Stimulated activated CD8-positive, alpha-beta memory T cell treated with anti-CD3 and anti-CD28 coated beads, Interleukin-4, amount 100 ng/mL, for 1 hour (primary cell): Measurements from ENCODE around the gene IP6K1.
"Not testable (repeated sequence)": the region's sequence is repeated elsewhere in the genome, so short reads cannot be mapped to it uniquely, and the experiment has no call there.

ENCODE experiments used
- DNase-seq, 2 donors: peaks; one replicate each; pipeline ENCODE4 v3.0.0-alpha.2; 2020; ENCODE audit warnings: low read depth in 2 of 2, low spot score in 1 of 2

IP6K1 gene

DNA sequence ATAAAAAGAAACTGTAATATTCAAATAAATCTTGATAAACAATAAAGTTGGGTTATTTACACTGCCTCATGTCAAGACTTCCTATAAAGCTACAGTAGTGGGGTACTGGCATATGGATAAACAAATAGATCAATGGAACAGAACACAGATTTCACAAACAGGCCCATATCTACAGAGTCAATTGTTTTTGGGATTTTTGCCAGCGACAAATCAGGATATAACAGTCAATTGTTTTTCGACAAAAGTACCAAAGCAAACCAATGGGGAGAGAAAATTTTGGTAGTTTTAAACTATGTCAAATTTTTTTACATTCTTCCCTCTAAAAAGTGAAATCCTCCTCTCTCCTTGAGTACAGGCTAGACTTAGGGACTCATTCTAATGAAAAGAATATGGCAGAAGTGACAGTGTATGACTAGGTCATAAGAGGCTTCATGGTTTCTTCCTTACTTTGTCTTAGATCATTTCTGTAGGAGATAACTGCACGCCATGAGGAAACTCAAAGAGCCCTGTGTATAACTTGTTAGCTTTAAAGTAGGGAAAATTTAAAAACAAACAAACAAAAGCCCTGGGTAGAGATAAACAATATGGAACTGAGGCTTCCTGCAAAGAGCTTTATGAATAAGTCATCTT lies 16.9 kb downstream of the IP6K1 start:
- no peak for DNase-seq

DNA sequence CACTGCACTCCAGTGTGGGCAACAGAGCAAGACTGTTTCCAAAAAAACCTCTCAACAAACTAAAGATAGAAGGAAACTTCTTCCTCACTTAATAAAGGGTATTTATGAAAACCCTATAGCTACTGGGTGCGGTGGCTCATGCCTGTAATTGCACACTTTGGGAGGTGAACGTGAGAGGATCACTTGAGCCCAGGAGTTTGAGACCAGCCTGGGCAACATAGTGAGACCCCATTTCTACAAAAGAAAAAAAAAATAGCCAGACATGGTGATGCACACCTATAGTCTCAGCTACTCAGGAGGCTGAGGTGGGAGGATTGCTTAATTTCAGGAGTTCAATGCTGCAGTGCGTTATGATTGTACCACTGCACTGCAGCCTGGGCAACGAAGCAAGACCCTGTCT lies 22.4 kb downstream of the IP6K1 start:
- no peak for DNase-seq

DNA sequence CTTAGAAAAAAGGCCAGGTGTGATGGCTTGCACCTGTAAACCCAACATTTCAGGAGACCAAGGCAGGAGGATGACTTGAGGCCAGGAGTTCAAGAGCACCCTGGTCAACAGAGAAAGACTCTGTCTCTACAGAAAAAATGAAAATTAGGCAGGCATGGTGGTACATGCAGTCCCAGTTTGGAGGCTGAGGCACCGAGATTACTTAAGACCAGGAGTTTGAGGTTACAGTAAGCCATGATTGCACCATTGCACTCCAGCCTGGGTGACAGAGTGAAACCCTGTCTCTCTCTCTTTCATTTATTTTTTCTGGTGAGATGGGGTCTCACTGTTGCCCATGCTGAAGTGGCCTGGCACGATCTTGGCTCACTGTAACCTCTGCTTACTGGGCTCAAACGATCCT lies 24.7 kb downstream of the IP6K1 start:
- DNase-seq: no peak

DNA sequence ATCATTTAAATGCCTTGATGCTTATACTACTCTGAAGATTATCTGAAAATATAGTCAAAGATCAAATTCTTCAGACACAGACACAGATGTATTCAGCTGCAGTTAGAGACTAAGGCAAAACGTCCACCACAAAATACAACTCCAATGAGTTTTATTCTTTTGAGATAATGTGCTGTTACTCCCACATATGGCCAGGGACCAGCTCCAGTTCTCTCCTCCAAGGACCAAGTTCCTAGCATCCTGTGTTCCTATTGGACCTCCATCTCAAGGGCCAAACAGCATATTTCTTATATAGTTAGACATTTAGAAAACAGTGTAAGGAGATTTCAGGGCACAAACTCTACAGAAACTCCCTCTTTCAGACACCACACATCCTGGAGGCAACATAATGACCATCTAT lies 27.1 kb downstream of the IP6K1 start:
- DNase-seq: no peak

DNA sequence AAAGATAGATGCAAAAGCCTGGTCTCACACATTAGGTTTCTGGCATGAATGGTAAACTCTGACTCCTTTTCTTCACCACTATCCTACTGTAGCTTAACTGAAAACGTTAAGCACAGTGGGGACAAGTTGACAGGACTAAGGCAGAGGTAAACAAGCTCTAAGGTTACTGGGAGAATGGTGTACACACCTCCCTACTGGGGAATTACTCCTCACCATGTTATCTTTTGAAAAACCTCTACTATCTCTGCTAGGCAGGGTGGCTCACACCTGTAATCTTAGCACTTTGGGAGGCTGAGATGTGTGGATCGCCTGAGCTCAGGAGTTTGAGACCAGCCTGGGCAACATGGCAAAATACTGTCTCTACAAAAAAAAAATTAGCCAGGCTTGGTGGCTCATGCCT lies 29.1 kb downstream of the IP6K1 start:
- DNase-seq: no peak

DNA sequence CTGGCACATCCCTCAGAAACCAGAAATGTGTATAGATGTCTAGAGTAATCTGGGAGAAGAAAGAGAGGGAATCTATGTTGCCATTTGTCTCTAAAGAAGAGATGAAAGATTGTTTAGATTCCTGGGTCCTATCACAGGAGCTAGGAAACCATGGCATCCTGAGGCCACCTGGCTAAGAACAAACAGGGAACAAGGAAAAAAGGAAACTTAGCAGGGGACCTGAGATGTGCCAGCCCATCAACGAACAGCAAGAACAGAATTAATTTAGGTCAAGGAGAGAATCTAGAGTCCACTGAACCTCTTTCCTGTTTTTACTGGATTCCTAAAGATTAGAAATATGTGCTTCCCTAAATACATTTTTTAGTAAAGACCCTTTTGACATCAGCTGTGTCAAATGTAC lies 30.3 kb downstream of the IP6K1 start:
- no peak for DNase-seq

DNA sequence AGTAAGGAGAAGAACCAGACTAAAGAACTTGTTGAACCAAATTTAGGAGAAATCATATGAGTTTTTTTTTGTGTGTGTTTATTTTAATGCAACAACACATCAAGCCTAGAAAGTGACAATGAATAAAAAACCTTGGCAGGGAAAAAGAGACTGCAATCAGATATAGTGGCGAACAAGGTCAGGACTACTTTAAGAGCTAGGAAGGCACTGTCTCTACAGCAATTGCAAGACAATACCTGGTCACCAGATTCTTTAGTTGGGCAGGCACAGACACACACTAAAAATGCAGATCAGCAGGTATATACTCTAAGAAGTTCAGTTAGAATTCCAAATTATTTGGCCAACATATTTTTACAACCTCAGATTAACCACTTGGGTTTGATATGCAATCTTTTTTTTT lies 31.8 kb downstream of the IP6K1 start:
- no peak for DNase-seq

DNA sequence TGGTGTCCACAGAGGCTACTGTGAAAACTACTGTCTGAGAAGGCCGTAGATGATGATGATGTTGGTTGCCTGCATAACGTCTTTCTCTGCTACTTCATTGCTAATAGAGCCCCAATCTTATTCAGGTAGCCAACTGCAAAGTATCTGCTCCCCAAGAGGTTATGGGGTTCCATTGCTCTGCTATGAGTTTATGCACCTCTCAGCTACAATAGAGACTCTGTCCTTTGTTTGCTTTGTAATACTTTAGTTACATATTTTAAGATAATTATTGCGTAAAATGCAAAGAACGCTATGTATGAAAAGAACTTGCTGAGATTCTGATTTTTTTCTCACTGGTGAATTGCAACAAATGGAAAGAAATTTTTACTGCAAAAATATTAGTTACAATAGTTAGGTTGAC lies 34.8 kb downstream of the IP6K1 start:
- no peak for DNase-seq

DNA sequence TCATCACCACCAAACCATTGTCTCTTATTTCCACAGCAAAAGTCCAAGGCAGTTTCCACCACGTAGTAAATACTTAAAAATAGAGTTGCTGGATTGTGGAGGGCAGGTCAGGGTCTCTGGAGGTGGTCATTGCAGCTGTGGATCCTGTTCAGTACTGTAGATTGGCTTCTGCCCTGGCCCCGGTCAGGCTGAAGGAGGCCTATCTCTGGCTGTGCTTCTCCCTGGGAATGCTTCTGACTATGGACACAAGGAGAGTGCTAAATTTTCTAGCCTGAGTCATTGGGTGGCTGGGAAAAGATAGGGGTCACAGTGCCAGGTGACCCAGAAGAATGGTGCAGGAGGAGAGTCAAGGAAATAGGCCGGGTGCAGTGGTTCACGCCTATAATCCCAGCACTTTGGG lies 36.3 kb downstream of the IP6K1 start:
- no peak for DNase-seq

DNA sequence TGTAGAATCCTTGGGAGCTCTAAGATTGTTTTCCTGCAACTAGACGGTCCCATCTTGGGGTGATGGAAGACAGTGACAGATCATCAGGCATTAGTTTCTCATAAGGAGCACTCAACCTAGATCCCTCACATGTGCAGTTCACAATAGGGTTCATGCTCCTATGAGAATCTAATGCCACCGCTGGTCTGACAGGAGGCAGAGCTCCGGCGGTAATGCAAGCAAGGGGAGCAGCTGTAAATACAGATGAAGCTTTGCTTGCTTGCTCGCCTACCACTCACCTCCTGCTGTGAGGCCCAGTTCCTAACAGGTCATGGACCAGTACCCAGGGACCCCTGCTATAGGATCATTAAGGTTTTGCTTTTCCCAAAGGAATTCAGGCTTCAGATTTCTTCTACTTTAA lies 37.5 kb downstream of the IP6K1 start:
- not testable (repeated sequence) for DNase-seq

DNA sequence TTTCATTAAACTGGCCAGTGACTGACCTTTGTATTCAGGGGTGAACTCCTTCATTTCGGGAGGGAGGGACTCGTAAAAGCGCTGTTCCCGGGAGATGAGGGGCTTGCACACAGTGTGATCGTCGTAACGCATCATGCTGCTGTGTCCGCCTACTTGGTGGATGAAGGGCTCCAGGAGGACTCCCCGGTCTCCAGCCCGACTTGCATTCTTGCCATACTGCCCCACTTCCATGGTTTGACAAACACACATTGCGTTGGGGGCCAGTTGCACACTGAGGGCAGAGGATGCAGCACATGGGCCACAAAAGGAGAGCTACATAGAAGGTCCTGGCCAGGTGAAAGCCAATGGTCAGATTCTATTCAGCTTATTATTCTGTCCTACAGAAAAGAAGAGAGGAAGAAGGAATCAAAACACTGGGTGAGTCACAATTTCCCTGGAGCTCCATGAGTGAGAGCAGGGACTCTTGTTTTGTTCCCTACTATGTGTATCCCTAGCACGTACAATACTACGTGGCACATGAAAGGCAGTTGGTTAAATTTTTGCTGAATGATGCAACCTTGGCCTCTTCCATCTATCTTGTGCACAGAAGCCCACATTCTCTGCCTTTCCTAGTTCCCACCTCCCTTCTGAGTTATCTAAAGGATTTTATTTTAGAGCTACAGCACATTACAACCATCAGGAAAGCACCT lies 38.4 kb downstream of the IP6K1 start:
- no peak for DNase-seq

DNA sequence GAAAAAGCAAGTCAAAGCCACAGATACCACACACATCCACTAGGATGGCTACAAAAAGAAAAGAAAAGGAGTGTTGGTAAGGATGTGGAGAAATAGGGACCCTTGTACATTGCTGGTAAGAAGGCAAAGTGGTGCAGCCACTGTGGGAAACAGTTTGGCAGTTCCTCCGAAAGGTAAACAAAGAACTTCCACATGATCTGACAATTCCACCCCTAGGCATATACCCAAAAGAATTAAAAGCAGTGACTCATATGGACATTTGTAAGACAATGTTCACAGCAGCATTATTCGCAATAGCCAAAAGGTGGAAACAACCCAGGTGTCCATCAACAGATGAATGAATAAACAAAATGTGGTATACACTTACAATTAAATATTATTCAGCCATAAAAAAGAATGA lies 40.4 kb downstream of the IP6K1 start:
- DNase-seq: no peak

DNA sequence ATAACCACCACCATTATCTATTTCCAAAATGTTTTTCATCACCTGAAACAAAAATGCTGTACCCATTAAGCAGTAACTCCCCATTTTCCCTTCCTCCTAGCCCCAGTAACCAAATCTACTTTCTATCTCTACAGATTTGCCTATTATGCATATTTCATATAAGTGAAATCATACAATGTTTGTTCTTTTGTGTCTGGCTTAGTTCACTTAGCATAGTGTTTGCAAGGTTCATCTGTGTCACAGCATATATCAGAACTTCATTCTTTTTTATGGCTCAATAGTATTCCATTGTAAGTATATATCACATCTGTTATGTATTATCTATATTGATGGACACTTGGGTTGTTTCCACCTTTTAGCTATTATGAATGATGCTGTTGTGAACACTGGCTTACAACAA lies 45.9 kb downstream of the IP6K1 start:
- DNase-seq: no peak

DNA sequence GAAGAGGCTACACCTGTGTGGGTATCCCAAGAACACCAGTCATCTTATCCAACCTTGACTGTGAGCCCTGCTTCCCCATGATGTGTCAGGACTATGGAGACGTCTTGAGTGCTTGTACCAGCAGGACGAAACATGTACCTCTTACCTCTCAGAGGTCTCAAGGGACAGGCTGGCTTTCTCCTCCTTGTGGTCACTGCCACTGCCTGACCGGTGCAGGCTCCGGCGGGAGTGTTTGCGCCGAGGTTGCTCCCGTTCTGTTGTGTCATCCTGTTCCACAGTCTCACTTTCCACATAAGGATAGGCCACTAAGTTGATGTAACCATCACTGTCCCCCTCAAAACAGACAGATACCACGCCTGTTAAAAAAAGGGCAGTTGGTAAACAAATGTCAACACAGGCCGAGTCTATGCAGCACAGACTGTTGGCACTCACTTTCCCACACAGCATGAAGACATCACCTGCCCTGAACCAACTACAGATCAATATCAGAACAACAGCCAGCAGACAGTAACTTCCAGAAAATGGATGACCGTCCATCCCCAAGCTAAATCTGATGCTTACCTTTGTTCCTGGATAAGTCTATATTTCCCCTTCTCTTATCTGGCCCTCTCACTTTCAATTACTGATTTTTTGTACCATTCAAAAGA lies 48.2 kb downstream of the IP6K1 start:
- DNase-seq: no peak

DNA sequence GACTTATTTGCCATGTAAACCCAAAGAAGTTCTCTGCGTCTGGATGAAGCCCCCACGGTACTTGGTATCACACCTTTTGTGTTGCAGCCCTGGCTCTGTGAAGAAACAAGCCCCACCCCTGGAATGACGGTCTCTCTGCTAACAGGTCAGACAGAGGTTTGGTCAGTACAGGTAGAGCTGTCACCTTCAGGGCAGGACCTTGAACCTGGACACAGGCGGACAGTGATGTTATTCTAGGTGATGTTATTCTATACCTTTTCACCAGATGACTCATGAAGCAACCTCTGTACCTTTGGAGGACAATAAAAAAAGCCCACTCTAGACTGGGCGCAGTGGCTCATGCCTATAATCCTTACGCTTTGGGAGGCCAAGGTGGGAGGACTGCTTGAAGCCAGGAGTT lies 51.6 kb downstream of the IP6K1 start:
- DNase-seq: no peak

DNA sequence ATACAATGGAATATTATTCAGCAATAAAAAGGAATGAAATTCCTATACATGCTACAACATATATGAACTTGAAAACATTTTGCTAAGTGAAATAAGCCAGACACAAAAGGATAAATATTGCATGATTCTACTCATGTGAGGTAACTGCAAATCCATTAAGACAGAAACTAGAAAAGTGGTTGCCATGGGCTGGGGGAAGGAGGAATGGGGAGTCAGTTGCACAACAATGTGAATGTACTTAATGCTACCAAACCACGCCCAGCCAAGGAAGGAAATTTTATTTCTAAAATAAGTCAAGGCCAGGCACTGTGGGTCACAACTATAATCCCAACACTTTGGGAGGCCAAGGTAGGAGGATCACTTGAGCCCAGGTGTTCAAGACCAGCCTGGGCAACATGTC lies 52.8 kb downstream of the IP6K1 start:
- no peak for DNase-seq

DNA sequence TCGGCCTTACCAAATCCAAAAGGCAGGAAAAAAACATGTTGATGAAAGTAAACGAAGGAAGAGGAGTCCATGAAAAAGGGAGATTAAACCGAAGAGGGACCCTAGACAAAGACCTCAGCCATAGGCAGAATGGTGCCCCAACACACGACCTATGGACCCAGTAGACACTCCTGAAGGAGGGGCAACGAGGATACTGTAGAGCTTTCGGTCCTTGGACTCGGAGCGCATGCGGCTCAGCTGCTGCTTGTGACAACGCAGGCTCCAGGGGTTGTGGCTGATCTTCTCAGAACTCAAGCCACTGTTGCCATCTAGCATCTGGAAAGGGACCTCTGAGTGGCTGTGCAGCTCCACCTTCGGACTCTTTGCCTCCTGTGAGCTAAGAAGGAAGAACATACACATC lies 53.7 kb downstream of the IP6K1 start:
- DNase-seq: no peak

DNA sequence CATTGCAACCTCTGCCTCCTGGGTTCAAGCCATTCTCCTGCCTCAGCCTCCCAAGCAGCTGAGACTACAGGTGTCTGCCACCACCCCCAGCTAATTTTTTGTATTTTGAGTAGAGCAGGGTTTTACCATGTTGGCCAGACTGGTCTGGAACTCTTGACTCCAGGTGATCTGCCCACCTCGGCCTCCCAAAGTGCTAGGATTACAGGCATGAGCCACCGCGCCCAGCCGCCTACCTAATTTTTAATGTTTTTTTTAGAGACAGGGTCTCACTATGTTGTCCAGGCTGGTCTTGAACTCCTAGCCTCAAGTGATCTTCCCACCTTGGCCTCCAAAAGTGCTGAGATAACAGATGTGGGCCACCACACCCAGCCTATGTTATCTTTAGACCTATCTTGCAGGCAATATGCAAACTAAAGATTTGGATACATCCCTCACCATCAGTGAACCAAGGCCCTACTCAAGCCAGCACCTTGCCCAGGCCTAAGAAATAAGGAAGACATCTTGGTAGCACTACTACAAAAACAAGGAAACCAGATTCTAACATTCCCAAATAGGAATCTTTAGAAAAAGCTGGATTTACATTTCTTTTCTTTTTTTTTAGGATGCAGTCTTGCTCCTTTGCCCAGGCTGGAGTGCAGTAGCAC lies 56.3 kb downstream of the IP6K1 start:
- no peak for DNase-seq

DNA sequence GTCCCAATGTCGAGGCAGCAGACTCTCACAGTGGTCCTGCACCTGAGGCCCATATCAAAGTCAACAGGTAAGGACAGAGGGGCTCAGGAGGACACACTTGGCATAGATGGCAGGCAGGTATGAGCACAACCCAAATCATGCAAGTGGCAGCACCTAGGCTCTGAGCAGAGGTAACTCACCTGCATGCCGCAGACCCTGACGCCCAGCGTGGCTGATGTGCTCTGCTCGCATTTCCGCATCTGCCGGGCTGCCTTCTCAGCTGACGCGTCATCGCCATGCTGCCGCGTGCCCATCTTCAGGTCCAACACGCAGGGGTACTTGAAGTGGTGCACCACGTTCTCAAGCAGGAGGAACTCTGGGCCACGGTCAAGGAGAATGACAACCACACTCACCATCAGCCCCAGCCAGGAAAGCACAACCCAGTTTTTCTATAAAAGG lies 58.4 kb downstream of the IP6K1 start:
- no peak for DNase-seq

DNA sequence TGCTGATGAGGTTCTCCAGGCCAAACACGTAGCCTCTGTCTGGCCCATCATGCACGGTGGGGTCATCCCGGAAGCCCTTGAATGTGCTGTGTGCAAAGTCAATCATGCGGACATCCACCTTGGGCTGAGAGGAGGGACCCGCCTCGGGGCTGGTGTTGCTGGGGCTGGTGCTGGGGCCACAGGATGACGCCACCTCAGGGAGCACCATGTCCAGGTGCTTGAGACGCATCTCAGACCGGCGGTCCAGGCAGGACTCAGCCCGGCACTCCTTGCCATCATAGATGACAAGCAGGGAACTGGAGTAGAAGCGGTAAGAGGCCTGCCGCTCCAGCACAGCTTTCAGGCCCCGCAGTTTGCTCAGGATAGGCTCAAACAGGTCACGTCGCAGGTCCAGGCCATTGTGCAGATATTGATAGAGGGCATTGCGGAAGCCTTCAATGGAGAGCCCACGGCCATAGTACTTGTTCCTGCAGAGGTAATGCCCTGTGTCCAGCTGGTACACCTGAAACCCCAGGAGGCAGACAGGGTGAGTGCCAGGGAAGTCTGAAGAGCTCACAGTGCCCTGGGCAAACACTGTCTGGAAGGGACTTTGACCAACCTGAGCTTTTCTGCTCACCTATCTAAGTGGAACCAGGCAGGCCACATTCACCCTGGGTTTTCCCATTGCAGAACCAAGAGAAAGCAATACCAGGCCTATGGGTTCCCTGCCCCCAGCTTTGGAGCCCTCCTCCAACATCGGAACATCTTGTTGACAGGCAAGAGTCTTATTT lies 59.0 kb downstream of the IP6K1 start:
- DNase-seq: no peak

DNA sequence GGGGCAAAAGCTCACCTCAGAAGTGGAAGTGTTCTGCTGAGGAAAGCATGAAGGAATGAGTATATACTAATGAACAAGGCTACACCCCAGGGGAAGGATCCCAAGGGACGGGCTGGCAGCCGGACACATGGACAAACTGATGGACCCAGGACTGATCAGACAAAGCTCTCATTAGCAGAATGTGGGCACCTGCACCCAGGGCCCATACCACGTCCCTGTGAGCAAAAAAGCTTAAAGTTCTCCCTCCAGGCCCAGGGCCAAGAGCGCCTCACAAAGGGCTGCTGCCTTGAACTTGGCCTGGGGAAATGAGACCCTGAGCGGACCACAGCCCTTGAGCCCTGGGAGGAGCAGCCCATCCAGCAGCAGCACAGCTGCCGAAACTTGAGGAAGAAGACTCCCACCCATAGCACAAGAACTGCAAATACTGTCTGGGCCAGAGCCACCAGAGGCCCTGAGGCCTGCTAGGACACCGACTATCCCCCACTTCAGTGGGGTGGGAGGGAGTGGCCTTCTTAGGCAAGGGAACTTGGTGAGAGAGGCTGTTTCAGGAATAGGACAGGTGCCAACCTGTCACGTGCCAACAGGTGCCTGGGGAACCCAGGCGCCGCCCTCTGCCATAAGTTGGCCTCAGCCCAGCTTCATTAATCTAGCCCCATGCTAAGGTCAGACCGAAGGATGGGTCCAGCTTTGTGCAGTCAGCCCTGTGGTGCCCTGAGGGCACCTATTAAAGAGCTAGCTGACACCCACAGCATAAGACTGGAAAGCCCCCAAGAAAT lies 60.2 kb downstream of the IP6K1 start:
- DNase-seq: no peak
